ENCODE data around the gene MTHFR. TPM values are rescaled to one million over a fixed set of nuclear protein-coding genes. Genes with fewer than 3 reads are reported as not detected.

Gene MTHFR
- total RNA-seq, 1 donor from 2014 or later = 23.3 TPM

DNA sequence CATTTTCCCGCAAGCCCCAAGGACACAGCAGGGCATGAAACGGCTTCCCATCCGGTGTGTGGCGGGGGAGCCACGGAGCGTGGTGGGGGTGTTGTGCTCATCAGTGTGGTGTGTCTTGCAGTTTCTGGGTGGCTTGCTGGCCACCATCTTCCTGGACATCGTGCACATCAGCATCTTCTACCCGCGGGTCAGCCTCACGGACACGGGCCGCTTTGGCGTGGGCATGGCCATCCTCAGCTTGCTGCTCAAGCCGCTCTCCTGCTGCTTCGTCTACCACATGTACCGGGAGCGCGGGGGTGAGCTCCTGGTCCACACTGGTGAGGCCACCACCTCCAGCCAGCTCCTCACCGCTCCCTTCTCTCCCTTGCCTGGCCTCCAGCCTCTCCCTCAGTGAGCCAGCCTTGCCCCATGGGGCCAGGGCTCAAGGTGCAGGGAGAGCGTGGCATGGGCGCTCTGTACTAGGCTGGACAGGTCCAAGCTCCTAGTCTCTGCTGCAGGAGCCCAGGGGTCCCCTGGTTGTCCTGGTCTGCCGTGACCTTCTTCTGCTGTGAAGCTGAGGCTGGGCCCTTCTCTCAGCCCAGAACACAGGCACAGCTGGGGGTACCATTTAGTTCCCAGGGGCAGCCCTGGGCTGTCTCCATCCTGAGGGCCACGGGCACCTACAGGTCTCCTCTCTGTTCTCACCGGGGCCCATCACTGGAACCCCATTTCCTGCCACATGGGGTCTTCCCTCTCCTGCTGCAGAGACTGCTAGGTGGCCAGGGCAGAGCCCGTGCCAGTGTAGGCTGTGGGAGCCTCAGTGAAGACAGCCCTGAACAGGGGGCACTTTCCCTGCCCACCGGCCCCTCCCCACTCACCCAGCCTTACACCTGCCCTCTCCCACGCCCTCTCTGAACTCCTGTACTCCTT is 57.2 kb downstream of the MTHFR start:
- Mint-ChIP-seq H3K9me3 (ENCODE audit: low read depth) (no peaks in the 10 kb centered on the region), H3K27ac (ENCODE audit: unreplicated experiment) (no peak overlapping the region), H3K4me3 (ENCODE audit: unreplicated experiment) (no peak overlapping the region), H3K36me3 (ENCODE audit: low read depth) (peaks cover 12% of the 10 kb centered on the region), H3K27me3 (ENCODE audit: low read depth) (no peaks in the 10 kb centered on the region), H3K4me1 (ENCODE audit: low read depth) (peaks cover 11% of the 10 kb centered on the region)
- DNase-seq (ENCODE audit: low spot score) = no peak
- TF ChIP-seq, protein P1, sequence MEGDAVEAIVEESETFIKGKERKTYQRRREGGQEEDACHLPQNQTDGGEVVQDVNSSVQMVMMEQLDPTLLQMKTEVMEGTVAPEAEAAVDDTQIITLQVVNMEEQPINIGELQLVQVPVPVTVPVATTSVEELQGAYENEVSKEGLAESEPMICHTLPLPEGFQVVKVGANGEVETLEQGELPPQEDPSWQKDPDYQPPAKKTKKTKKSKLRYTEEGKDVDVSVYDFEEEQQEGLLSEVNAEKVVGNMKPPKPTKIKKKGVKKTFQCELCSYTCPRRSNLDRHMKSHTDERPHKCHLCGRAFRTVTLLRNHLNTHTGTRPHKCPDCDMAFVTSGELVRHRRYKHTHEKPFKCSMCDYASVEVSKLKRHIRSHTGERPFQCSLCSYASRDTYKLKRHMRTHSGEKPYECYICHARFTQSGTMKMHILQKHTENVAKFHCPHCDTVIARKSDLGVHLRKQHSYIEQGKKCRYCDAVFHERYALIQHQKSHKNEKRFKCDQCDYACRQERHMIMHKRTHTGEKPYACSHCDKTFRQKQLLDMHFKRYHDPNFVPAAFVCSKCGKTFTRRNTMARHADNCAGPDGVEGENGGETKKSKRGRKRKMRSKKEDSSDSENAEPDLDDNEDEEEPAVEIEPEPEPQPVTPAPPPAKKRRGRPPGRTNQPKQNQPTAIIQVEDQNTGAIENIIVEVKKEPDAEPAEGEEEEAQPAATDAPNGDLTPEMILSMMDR (IDR thresholded peaks at IDR 0.05) = no peak

GRCh38 chr1:11746795-11747487 is 58.8 kb downstream of the MTHFR start:
- Mint-ChIP-seq H3K27me3 (ENCODE audit: low read depth) (no peaks in the 10 kb centered on the region), H3K4me3 (ENCODE audit: unreplicated experiment) (no peak overlapping the region), H3K27ac (ENCODE audit: unreplicated experiment) (no peak overlapping the region), H3K36me3 (ENCODE audit: low read depth) (peaks cover 12% of the 10 kb centered on the region), H3K9me3 (ENCODE audit: low read depth) (no peaks in the 10 kb centered on the region), H3K4me1 (ENCODE audit: low read depth) (peaks cover 2% of the 10 kb centered on the region)
- TF ChIP-seq, protein P1 (IDR thresholded peaks at IDR 0.05) = no peak
- no peak for DNase-seq (ENCODE audit: low spot score)

- TF ChIP-seq, protein P1 (IDR thresholded peaks at IDR 0.05) = no peak
- no peaks in the 10 kb centered on the region for H3K9me3 Mint-ChIP-seq (ENCODE audit: low read depth)
Measured at GRCh38 chr1:11746092-11746491, 59.7 kb downstream of the MTHFR start.

GRCh38 chr1:11744287-11744686 is 61.5 kb downstream of the MTHFR start:
- Mint-ChIP-seq H3K27me3 (ENCODE audit: low read depth) (no peaks in the 10 kb centered on the region), H3K27ac (ENCODE audit: unreplicated experiment) (no peak overlapping the region), H3K4me1 (ENCODE audit: low read depth) (no peaks in the 10 kb centered on the region), H3K36me3 (ENCODE audit: low read depth) (peaks cover 6% of the 10 kb centered on the region), H3K9me3 (ENCODE audit: low read depth) (no peaks in the 10 kb centered on the region), H3K4me3 (ENCODE audit: unreplicated experiment) (no peak overlapping the region)
- no peak for DNase-seq (ENCODE audit: low spot score)
- TF ChIP-seq, protein P1 (IDR thresholded peaks at IDR 0.05) = no peak

More at GRCh38 chr1:11746092-11746491, 59.7 kb downstream of the MTHFR start:
- Mint-ChIP-seq H3K36me3 (ENCODE audit: low read depth) (peaks cover 12% of the 10 kb centered on the region), H3K27ac (ENCODE audit: unreplicated experiment) (no peak overlapping the region), H3K27me3 (ENCODE audit: low read depth) (no peaks in the 10 kb centered on the region), H3K4me1 (ENCODE audit: low read depth) (no peaks in the 10 kb centered on the region), H3K4me3 (ENCODE audit: unreplicated experiment) (no peak overlapping the region)
- DNase-seq (ENCODE audit: low spot score) = no peak

DNA sequence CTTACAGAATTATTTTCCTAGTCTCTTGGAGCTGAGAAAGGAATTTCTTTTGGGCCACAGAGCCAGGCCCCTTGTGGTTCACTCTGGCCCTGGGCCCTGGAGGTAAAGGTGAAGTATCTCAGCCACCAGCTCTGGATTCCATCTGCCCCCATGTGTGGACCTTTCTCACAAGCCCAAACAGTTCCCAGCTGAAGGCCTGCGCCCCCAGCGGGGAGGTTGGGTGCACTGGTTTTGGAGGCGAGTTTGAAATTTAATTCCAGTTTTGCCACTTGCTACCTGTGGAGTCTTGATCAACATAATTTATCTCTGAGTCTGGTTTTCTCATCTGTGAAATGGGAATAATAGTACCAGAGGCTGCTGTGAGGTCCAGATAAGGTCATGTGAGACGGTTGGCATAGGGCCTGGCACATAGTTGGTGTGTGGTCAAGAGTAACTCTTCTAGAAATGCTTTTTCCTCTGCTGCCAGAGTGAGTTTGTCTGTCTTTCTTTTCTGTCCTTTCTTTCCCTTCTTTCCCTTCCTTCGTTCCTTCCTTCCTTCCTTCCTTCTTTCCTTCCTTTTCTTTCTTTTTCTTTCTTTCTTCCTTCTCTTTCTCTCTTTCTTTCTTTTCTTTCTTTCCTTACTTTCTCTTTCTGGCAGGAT is 63.7 kb downstream of the MTHFR start:
- Mint-ChIP-seq H3K4me1 (ENCODE audit: low read depth) (peaks cover 3% of the 10 kb centered on the region), H3K9me3 (ENCODE audit: low read depth) (no peaks in the 10 kb centered on the region), H3K4me3 (ENCODE audit: unreplicated experiment) (no peak overlapping the region), H3K27me3 (ENCODE audit: low read depth) (no peaks in the 10 kb centered on the region), H3K27ac (ENCODE audit: unreplicated experiment) (no peak overlapping the region), H3K36me3 (ENCODE audit: low read depth) (peaks cover 3% of the 10 kb centered on the region)
- TF ChIP-seq, protein P1 (IDR thresholded peaks at IDR 0.05) = no peak
- DNase-seq (ENCODE audit: low spot score) = no peak
